GM10248 (cell line): ENCODE measurements around the gene ZNF79.

Source experiments
- CTCF ChIA-PET: fragments of 300-600 bp; sonication (Branson Sonifier 250); formaldehyde crosslinking; extraction: SDS; loops from one replicate; lab custom pipeline; 2021; ENCODE audit warnings: antibody characterized with exemption; lab: Yijun Ruan, JAX
- POLR2A ChIA-PET: fragments of 350-650 bp; sonication (Branson Sonifier 250); formaldehyde crosslinking; extraction: SDS; loops from one replicate; lab custom pipeline; 2020; ENCODE audit warnings: antibody characterized with exemption; lab: Yijun Ruan, JAX
- DNase-seq: peaks from one replicate; pipeline ENCODE4 v3.0.0; 2012; ENCODE audit errors: extremely low spot score
- TF ChIP-seq, protein P1 (sequence below): IDR thresholded peaks from 2 replicates; pipeline ENCODE4 v1.5.1; 2012; ENCODE audit warnings: mild to moderate bottlenecking, low read depth; ENCODE audit errors: extremely low read depth, missing control alignments, control extremely low read depth

Gene ZNF79

DNA sequence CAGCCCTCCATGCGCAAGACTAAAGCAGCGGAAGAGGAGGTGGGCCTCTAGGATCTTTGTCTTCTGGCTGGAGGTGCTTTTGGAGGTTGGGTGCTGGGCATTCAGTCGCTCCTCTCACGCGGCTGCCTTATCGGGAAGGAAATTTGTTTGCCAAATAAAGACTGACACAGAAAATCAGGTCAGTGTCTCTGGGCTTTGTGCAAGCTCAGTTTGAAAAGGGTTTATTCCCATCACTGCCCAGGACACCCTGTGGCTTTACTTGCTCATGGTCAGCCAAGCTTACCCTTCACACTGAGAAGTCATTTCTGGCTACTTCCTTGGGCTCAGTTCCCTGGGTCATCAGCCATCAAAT, 16.7 kb upstream of the ZNF79 start:
- ChIA-PET CTCF (interaction anchor here (1.1 to 1.7 kb wide), 3 partner anchors 10 to 16 kb away, joined by 4 to 5 read pairs (median 4); partner anchors contain the start of genes SLC2A8 and ZNF79), POLR2A (no interaction called here)
- DNase-seq = no peak
- TF ChIP-seq, protein P1, sequence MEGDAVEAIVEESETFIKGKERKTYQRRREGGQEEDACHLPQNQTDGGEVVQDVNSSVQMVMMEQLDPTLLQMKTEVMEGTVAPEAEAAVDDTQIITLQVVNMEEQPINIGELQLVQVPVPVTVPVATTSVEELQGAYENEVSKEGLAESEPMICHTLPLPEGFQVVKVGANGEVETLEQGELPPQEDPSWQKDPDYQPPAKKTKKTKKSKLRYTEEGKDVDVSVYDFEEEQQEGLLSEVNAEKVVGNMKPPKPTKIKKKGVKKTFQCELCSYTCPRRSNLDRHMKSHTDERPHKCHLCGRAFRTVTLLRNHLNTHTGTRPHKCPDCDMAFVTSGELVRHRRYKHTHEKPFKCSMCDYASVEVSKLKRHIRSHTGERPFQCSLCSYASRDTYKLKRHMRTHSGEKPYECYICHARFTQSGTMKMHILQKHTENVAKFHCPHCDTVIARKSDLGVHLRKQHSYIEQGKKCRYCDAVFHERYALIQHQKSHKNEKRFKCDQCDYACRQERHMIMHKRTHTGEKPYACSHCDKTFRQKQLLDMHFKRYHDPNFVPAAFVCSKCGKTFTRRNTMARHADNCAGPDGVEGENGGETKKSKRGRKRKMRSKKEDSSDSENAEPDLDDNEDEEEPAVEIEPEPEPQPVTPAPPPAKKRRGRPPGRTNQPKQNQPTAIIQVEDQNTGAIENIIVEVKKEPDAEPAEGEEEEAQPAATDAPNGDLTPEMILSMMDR = no peak

DNA sequence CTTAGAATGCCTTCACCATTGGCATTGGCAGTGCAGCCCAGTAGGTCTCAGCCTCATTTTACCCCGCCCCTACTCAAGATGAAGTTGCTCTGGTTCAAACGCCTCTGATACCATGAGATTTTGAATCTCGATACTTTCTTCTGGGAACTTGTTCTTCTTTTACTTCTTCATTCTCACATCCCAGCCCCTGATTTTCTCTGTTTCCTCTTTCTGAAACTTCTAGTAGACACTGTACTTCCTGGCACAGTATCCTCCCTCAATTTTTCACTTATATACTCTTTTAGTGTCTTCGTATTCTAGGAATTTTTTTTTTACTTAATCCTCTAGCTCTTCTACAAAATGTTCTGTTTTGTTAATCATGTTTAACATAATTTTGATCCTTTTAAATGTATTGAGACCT, 13.1 kb upstream of the ZNF79 start:
- ChIA-PET CTCF (interaction anchor here (0.8 kb wide), 1 partner anchor 21 kb away, joined by 3 read pairs; no protein-coding TSS in a partner anchor), POLR2A (no interaction called here)
- DNase-seq = no peak
- TF ChIP-seq, protein P1 = no peak

DNA sequence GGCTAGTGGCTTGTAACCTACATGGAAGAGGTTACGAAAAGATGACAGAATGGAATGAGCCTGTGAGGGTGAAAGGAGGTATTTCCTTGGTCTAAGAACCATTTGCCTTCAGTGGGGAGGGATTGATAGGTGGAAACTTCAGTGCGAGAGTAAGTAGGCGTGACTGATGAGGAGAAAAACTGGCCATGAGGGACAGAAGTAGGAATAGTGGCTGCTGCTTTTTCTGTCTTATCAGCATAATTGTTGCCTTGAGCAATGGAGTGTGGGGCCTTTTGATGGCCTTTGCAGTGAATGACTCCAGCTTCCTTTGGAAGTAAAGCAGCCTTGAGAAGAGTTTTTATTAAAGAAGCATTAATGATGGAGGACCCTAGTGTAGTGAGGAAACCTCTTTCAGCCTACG, 9.0 kb upstream of the ZNF79 start:
- TF ChIP-seq, protein P1 = no peak
- no peak for DNase-seq
- POLR2A ChIA-PET = no interaction called here
- CTCF ChIA-PET = interaction anchor here (1.3 kb wide), 1 partner anchor 16 kb away, joined by 3 read pairs; no protein-coding TSS in a partner anchor

DNA sequence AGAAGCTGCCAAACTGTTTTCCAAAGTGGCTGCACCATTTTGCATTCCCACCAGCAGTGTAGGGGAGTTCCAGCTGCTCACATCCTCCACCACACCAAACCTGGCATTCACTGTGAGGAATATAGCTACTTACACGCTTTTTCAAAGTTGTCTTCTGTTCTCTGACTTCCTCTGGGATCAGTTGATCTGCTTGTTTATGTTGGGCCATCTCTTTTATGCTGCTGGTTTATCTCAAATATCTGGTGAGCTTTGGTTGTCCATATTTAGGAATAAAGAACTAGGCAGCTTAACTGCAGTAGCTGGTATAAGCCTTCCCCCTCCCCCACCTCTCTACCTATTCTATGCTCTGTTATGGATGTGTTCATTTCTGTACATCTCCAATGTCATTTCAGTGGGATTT, 8.5 kb upstream of the ZNF79 start:
- POLR2A ChIA-PET = no interaction called here
- TF ChIP-seq, protein P1 = no peak
- CTCF ChIA-PET = interaction anchor here (1.3 kb wide), 1 partner anchor 16 kb away, joined by 3 read pairs; no protein-coding TSS in a partner anchor
- DNase-seq = no peak

DNA sequence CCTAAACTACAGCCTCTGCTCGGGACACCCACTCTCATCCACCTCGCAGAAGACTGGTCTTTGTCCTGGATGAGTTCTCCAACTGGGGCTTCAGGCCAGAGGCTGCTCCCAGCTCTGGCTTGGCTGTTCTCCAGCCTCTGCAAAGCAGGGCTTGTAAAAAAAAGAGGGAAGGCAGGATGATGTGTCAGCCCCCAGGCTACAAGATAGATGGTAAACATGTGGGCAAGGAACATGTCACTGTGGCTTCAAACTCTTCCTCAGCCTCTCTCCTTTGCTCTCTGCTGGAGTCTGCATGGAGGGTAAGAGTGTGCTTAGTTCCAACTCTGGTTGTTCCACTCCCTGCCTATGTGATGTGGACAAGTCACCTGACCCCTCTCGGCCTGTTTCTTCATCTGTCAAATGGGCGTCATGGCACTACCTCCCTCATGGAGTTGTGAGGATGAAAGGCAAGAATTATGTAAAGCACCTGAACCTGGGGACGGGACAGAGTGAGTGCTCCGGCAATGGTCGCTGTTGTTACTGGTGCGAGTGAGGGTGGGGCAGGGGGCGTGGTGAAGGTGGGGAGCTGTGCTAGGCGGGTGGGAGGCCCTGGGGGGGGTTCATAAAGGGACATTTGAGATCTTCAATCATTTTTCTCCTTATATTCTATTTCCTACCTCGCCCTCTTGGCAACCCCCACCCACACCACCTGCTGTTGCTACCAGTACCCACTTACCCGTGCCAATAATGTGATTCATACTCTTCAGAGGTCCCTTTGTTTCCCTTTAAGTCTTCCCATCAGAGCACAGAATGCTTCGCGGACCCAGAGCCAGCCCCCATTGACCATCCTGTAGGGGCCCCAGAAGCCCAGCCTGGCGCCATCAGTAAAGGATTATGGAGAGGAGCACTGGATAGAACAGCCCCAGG, 6.8 kb upstream of the ZNF79 start:
- DNase-seq = no peak
- ChIA-PET CTCF (interaction anchor here (0.7 to 1.9 kb wide), 7 partner anchors 10 to 477 kb away, joined by 3 to 6 read pairs (median 4); no protein-coding TSS in a partner anchor), POLR2A (interaction anchor here (0.9 kb wide), 1 partner anchor 34 kb away, joined by 3 read pairs; the partner anchor contains the start of genes LRSAM1 and RPL12)
- TF ChIP-seq, protein P1 = no peak

DNA sequence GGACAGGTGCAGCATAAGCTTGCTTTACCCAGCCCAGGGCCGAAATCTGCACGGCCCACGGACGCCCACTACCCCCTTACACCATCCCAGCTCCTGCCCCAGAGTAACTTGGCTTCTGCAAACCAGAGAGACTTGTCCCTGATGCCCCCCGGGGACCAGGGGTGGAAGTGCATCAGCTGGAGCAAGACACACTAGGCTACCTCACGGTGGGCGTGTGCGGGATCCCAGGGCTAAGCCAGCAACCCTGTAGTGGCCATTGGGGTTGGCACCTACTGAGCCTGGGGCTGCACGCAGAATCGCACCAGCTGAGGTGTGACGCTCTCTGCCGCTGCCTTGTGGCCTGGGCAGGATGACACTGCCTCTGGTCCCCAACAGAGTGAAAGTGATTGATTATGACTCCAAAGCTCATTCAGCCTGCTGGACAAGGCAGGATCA, 6.1 kb upstream of the ZNF79 start:
- POLR2A ChIA-PET = interaction anchor here (0.9 kb wide), 1 partner anchor 33 kb away, joined by 3 read pairs; the partner anchor contains the start of genes LRSAM1 and RPL12
- CTCF ChIA-PET = interaction anchor here (0.7 to 1.9 kb wide), 6 partner anchors 10 to 477 kb away, joined by 3 to 6 read pairs (median 4); no protein-coding TSS in a partner anchor
- peak; percentile 34 for DNase-seq
- TF ChIP-seq, protein P1 = peak; percentile 26
